Loucy (cell line): ENCODE measurements around the gene SLC29A2.

Experiments
- EZH2phosphoT487 ChIP-seq: fragments of 200-600 bp; IDR thresholded peaks from 2 replicates; pipeline ENCODE4 v1.6.1; 2018; ENCODE audit warnings: antibody characterized with exemption, mild to moderate bottlenecking, moderate library complexity, borderline replicate concordance
- TF ChIP-seq, protein P1 (sequence below): fragments of 200-600 bp; sonication (generic); conservative IDR thresholded peaks from 2 replicates; pipeline ENCODE4 v1.5.1; 2014; ENCODE audit warnings: mild to moderate bottlenecking, antibody characterized with exemption, low read length

DNA sequence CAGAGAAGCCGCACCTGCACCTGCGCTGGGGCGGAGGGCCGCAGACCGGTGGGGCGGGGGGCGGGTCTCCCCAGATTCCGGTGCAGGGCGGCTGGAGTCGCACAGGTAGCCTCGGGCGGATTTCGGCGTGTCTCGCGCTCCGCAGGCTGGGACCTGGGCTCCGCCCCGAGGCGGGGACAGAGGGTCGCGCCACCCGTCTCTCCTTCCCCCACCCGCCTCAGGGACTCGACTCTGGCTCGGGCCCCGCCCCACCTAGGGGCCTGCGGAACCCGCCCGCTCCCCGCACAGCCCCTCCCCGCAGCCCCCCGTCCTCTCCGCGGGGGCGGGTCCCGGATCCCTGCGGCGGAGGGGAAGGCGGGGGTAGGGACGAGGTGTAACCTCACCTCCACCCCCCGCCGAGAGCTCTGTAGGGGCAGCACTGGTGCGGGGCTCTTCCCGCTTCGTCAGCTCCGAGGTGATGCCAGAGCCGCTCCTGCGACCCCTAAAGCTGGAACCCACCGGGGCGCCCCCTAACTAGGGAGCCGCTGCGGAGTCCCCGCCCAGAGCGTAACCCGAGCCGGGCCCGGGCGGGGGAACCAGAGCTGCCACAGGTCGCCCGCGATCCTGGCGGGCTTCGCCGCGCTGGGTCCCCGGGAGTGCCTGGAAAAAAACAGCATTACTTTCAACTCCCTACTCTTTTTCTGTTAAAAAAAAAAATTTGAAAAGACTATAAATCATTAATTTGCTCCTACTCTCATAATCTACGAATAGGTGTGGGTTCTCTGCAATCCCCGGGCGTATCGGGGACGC is at the start of gene SLC29A2:
- TF ChIP-seq, protein P1, sequence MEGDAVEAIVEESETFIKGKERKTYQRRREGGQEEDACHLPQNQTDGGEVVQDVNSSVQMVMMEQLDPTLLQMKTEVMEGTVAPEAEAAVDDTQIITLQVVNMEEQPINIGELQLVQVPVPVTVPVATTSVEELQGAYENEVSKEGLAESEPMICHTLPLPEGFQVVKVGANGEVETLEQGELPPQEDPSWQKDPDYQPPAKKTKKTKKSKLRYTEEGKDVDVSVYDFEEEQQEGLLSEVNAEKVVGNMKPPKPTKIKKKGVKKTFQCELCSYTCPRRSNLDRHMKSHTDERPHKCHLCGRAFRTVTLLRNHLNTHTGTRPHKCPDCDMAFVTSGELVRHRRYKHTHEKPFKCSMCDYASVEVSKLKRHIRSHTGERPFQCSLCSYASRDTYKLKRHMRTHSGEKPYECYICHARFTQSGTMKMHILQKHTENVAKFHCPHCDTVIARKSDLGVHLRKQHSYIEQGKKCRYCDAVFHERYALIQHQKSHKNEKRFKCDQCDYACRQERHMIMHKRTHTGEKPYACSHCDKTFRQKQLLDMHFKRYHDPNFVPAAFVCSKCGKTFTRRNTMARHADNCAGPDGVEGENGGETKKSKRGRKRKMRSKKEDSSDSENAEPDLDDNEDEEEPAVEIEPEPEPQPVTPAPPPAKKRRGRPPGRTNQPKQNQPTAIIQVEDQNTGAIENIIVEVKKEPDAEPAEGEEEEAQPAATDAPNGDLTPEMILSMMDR, result no peak
- TF ChIP-seq EZH2phosphoT487, result no peak
